Measurements from ENCODE around the gene CRACDL. TPM values are rescaled to one million over a fixed set of nuclear protein-coding genes. Genes with fewer than 3 reads are reported as not detected.

The CRACDL gene
- total and polyA plus RNA-seq, 2 donors (not counting 3 experiments of a cell fraction or from before 2014, with no cell fraction given), result 0.92 to 6.3 TPM

DNA sequence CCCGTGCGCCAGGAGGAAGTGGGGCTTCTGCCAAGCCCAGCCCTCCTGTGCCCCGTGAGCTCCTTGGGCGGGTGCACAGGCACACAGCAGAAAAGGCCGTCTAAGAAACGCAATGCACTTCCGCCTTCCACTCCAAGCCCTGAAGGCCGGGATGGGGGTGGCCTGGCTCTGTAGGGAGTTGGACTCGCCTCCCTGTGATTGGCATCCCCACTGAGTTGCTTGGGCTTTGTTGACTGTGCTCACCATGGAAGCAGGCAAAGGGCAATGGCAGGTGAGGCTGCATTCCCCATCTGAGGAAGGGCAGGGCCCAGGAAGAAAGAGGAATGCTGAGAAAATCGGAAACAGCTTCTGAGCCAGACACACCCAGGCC lies 66.8 kb downstream of the CRACDL start:
- ChIA-PET POLR2A (no interaction called here), CTCF (no interaction called here)
- H3K27me3 ChIP-seq (ENCODE audit: control insufficient read depth in 2 of 2, insufficient read depth in 2 of 2, low read length in 2 of 2), result no peaks in the 10 kb centered on the region
- dilution Hi-C loops (cut with MboI; ENCODE audit: extremely low pct_ligation_motif_present, low sequenced_read_pairs) (no loop called here), intact Hi-C loops (cut with micrococcal nuclease) (no loop called here)
- no TSS peak for BruUV-seq (replicated peaks)
- no peak overlapping the region for H3K9ac ChIP-seq (replicated peaks; ENCODE audit: extremely low read depth, insufficient read depth, low read length)
- no peak overlapping the region for H2AFZ ChIP-seq (ENCODE audit: low read depth, low read length)
- no peak for TF ChIP-seq JUN (IDR thresholded peaks at IDR 0.05; ENCODE audit: borderline replicate concordance, insufficient read depth, insufficient read length, low read depth)
- no peak overlapping the region for H3K4me2 ChIP-seq (ENCODE audit: insufficient read depth, low read length)
- H3K9me3 ChIP-seq (replicated peaks; ENCODE audit: control insufficient read depth, insufficient read depth, low read length), result no peaks in the 10 kb centered on the region
- no peaks in the 10 kb centered on the region for H3K36me3 ChIP-seq (ENCODE audit: control insufficient read depth in 2 of 2, extremely low read depth in 1 of 2, insufficient read depth in 2 of 2, low read length in 2 of 2)
- H3K4me3 ChIP-seq (replicated peaks in 1 of 3; ENCODE audit: insufficient read depth in 1 of 3, low read depth in 1 of 3, low read length in 3 of 3), result no peak overlapping the region
- FAIRE-seq (no peak), DNase-seq (ENCODE audit: low read depth, low spot score) (no peak)
- H3K27ac ChIP-seq (ENCODE audit: insufficient read depth, low read depth, low read length), result no peak overlapping the region
- H3K4me1 ChIP-seq (ENCODE audit: control insufficient read depth, extremely low read depth, insufficient read depth, low read length), result peaks cover 21% of the 10 kb centered on the region
- H4K20me1 ChIP-seq (replicated peaks; ENCODE audit: control insufficient read depth, extremely low read depth, insufficient read depth, low read length), result no peaks in the 10 kb centered on the region
- H3K79me2 ChIP-seq (ENCODE audit: control insufficient read depth, insufficient read depth, low read length), result no peaks in the 10 kb centered on the region
- H3K9me1 ChIP-seq (replicated peaks; ENCODE audit: control insufficient read depth, extremely low read depth, insufficient read depth, low read length), result no peaks in the 10 kb centered on the region

DNA sequence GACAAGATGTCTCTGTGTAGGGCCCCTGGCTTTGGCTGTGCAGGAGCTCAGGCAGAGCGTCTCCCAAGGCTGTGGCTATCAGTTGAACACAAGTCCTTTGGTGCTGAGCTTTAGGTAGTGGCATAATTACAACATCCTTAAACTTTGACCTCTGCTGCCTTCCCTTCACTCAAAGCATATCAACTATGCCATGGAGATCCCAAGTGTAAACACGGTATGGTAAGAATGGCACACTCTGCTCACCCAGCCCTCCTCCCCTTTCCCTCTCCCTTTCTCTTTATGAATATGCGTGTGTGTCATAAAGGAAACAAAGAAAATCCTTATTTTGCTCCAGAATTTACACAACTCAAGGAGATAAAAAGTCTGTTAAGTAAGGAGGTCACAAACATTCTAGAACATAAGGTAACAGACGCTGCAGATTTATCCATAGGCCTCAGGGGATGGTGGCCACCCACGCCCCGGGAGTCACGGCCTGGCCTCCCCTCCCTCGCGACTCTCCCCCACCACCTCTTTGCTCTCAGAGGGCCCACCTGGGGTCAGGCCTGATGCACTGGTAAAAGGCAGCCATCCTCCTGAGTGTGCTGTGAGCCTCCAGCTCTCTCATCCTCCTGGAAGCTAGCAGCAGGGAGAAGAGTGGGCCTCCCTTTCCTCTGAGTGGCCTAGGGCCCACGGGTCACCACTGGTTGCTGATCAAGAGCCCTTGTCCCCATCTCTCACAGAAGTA lies 67.3 kb downstream of the CRACDL start:
- Histone ChIP-seq H3K27me3 (ENCODE audit: control insufficient read depth in 2 of 2, insufficient read depth in 2 of 2, low read length in 2 of 2) (no peaks in the 10 kb centered on the region), H3K36me3 (ENCODE audit: control insufficient read depth in 2 of 2, extremely low read depth in 1 of 2, insufficient read depth in 2 of 2, low read length in 2 of 2) (no peaks in the 10 kb centered on the region), H4K20me1 (replicated peaks; ENCODE audit: control insufficient read depth, extremely low read depth, insufficient read depth, low read length) (no peaks in the 10 kb centered on the region), H3K79me2 (ENCODE audit: control insufficient read depth, insufficient read depth, low read length) (no peaks in the 10 kb centered on the region), H3K9ac (replicated peaks; ENCODE audit: extremely low read depth, insufficient read depth, low read length) (no peak overlapping the region), H3K9me3 (replicated peaks; ENCODE audit: control insufficient read depth, insufficient read depth, low read length) (no peaks in the 10 kb centered on the region), H3K27ac (ENCODE audit: insufficient read depth, low read depth, low read length) (no peak overlapping the region), H3K9me1 (replicated peaks; ENCODE audit: control insufficient read depth, extremely low read depth, insufficient read depth, low read length) (no peaks in the 10 kb centered on the region), H2AFZ (ENCODE audit: low read depth, low read length) (no peak overlapping the region), H3K4me2 (ENCODE audit: insufficient read depth, low read length) (no peak overlapping the region), H3K4me1 (ENCODE audit: control insufficient read depth, extremely low read depth, insufficient read depth, low read length) (peaks cover 21% of the 10 kb centered on the region), H3K4me3 (replicated peaks in 1 of 3; ENCODE audit: insufficient read depth in 1 of 3, low read depth in 1 of 3, low read length in 3 of 3) (no peak overlapping the region)
- POLR2A ChIA-PET, result no interaction called here
- intact Hi-C loops (cut with micrococcal nuclease), result no loop called here
- CTCF ChIA-PET, result interaction anchor here (1.1 kb wide), 1 partner anchor 44 kb away, joined by 3 read pairs; no protein-coding TSS in a partner anchor
- BruUV-seq (replicated peaks), result no TSS peak
- no peak for DNase-seq (ENCODE audit: low read depth, low spot score)
- dilution Hi-C loops (cut with MboI; ENCODE audit: extremely low pct_ligation_motif_present, low sequenced_read_pairs), result no loop called here
- no peak for FAIRE-seq
- no peak for TF ChIP-seq POLR2A (IDR thresholded peaks at IDR 0.05; ENCODE audit: low read depth, low read length)
- no peak for TF ChIP-seq JUN (IDR thresholded peaks at IDR 0.05; ENCODE audit: borderline replicate concordance, insufficient read depth, insufficient read length, low read depth)
- TF ChIP-seq MAX (IDR thresholded peaks at IDR 0.05; ENCODE audit: insufficient read depth, insufficient read length), result no peak
- TF ChIP-seq GATA2 (IDR thresholded peaks at IDR 0.05; ENCODE audit: insufficient read depth, insufficient read length, low read depth, low read length), result no peak
- TF ChIP-seq FOS (IDR thresholded peaks at IDR 0.05; ENCODE audit: borderline replicate concordance, insufficient read depth, low read length), result no peak
- TF ChIP-seq MYC (IDR thresholded peaks at IDR 0.05; ENCODE audit: low read depth, low read length), result no peak
